Adrenal gland (tissue), 5 donors: ENCODE measurements around the gene VRK1.

Experiments
- POLR2A ChIP-seq, 2 donors: fragments of 450-650 bp; IDR thresholded peaks; one replicate each; pipeline ENCODE4 v1.6.1; 2017; ENCODE audit warnings: antibody characterized with exemption in 2 of 2, mild to moderate bottlenecking in 2 of 2, moderate library complexity in 1 of 2
- TF ChIP-seq, protein P1 (sequence below), 6 experiments: fragments of 450-650 bp in 4 of 6; fragments of 200-600 bp in 2 of 6; sonication (generic) in 1 of 6; IDR thresholded peaks; 1 replicate in 5 of 6; 2 replicates in 1 of 6; pipeline versions ENCODE4 v1.5.1 to v1.8.0; 2016 to 2021; ENCODE audit warnings: antibody characterized with exemption in 6 of 6, mild to moderate bottlenecking in 2 of 6, moderate library complexity in 1 of 6
- donor health status: DM: no; HTN: no; CAD: no.

DNA sequence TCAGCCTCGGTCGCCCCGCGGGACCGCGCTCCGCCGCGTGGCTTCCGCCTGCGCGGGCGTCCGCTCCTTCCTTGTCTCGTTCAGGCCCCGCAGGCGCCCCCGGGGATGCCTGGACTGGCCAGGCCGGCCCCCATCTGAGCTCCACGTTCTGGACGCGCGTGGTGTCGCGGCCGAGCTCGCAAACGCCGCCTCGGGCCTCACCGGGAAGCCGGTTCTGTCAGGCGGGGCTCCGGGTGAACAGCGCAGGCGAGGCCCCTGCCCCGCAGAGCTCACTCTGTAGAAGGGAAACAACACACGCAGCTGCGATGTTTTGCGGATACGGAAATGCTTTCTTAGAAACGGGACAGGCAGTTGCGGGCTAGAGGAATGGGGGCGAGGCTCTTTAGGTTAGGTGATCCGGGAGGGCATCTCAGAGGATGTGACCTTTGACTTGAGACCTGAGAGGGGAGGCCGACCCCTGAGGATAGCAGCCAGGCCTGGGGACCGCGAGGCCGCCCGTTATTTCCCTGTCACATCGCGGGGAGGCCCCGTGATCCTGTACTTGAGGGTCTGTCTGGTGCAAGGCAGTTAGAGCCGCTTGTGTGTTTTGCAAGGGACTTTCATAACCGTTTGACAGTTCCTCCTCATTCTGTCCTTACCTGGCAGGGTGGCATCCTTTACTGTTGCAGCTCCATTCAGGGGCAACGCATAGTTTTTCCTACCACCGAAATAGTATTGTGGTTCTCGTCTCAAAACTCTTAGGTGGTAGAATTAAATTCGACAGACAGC is 584 bp downstream of the VRK1 start:
- TF ChIP-seq, protein P1, sequence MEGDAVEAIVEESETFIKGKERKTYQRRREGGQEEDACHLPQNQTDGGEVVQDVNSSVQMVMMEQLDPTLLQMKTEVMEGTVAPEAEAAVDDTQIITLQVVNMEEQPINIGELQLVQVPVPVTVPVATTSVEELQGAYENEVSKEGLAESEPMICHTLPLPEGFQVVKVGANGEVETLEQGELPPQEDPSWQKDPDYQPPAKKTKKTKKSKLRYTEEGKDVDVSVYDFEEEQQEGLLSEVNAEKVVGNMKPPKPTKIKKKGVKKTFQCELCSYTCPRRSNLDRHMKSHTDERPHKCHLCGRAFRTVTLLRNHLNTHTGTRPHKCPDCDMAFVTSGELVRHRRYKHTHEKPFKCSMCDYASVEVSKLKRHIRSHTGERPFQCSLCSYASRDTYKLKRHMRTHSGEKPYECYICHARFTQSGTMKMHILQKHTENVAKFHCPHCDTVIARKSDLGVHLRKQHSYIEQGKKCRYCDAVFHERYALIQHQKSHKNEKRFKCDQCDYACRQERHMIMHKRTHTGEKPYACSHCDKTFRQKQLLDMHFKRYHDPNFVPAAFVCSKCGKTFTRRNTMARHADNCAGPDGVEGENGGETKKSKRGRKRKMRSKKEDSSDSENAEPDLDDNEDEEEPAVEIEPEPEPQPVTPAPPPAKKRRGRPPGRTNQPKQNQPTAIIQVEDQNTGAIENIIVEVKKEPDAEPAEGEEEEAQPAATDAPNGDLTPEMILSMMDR (IDR thresholded peaks at IDR 0.05): no peak
- TF ChIP-seq POLR2A (IDR thresholded peaks at IDR 0.05): no peak
